A673 (cell line): Measurements from ENCODE around the gene SH3RF2. TPM values are rescaled to one million over a fixed set of nuclear protein-coding genes. Genes with fewer than 3 reads are reported as not detected.

Source experiments
- BruUV-seq: library from RNA; stranded (reverse); fragments of 400-500 nt; replicated peaks from 2 replicates; lab custom pipeline; 2021; lab: Mats Ljungman, UMichigan
- CTCF ChIA-PET: fragments of 300-600 bp; sonication (Branson Sonifier 250); formaldehyde crosslinking; loops from one replicate; lab custom pipeline; 2022; ENCODE audit warnings: antibody characterized with exemption; lab: Charles Lee
- POLR2A ChIA-PET: fragments of 300-600 bp; sonication (Branson Sonifier 250); formaldehyde crosslinking; loops from one replicate; lab custom pipeline; 2022; ENCODE audit warnings: antibody characterized with exemption; ENCODE audit not compliant: low non-redundant PET; lab: Charles Lee
- DNase-seq: peaks from one replicate; pipeline ENCODE4 v3.0.0-alpha.2; 2015; ENCODE audit warnings: low spot score
- H3K27ac ChIP-seq: fragments of 200-600 bp; sonication (generic); 2 replicates; pipeline ENCODE4 v1.5.1; 2016; ENCODE audit warnings: mixed run types, low read depth, mild to moderate bottlenecking, mixed read lengths, antibody characterized with exemption, low read length; ENCODE audit not compliant: poor library complexity, severe bottlenecking
- H3K27me3 ChIP-seq: fragments of 200-600 bp; sonication (generic); replicated peaks from 2 replicates; pipeline ENCODE4 v1.6.1; 2017; ENCODE audit warnings: mixed run types, low read depth, mild to moderate bottlenecking, mixed read lengths, antibody characterized with exemption, low read length; ENCODE audit not compliant: insufficient read depth, poor library complexity
- H3K36me3 ChIP-seq: fragments of 200-600 bp; sonication (generic); 2 replicates; pipeline ENCODE4 v1.6.1; 2016; ENCODE audit warnings: mixed run types, mild to moderate bottlenecking, mixed read lengths, antibody characterized with exemption, low read length; ENCODE audit not compliant: insufficient read depth, poor library complexity, severe bottlenecking
- H3K4me1 ChIP-seq: fragments of 200-600 bp; sonication (generic); 2 replicates; pipeline ENCODE4 v1.6.1; 2017; ENCODE audit warnings: mixed run types, mild to moderate bottlenecking, mixed read lengths, antibody characterized with exemption, low read length; ENCODE audit not compliant: insufficient read depth, poor library complexity, severe bottlenecking
- H3K4me3 ChIP-seq: fragments of 200-600 bp; sonication (generic); 2 replicates; pipeline ENCODE4 v1.5.1; 2016; ENCODE audit warnings: low read depth, mixed run types, mild to moderate bottlenecking, mixed read lengths, low read length; ENCODE audit not compliant: poor library complexity, severe bottlenecking
- H3K9me3 ChIP-seq: fragments of 200-600 bp; sonication (generic); 2 replicates; pipeline ENCODE4 v1.6.1; 2016; ENCODE audit warnings: mixed run types, low read depth, mild to moderate bottlenecking, mixed read lengths, antibody characterized with exemption, low read length; ENCODE audit not compliant: poor library complexity, severe bottlenecking
- CTCF ChIP-seq: fragments of 300-800, 200-600 bp; sonication (generic); conservative IDR thresholded peaks from 2 replicates; pipeline ENCODE4 v1.5.1; 2017; ENCODE audit warnings: low read depth, mild to moderate bottlenecking, antibody characterized with exemption, low read length, moderate library complexity, mixed read lengths
- EZH2 ChIP-seq: fragments of 200-600 bp; sonication (generic); IDR thresholded peaks from 2 replicates; pipeline ENCODE4 v1.6.1; 2017; ENCODE audit warnings: borderline replicate concordance, low read depth, mild to moderate bottlenecking, mixed read lengths, antibody characterized with exemption, low read length; ENCODE audit not compliant: poor library complexity, severe bottlenecking
- intact Hi-C: fragments of 100-400 bp; cut with micrococcal nuclease; formaldehyde crosslinking; loops from one replicate; pipeline ENCODE4 v1.10.0; 2022; ENCODE audit not compliant: unreplicated experiment
- total RNA-seq: library from RNA; stranded (reverse); gene quantifications from 2 replicates; pipeline ENCODE4 v1.2.3, GENCODE V29; 2021

SH3RF2 gene
- total RNA-seq, 1 experiment from 2014 or later: 21.1 TPM

- intact Hi-C loops: no loop called here
- no peak for TF ChIP-seq CTCF
- no peak for TF ChIP-seq EZH2
- no peaks in the 10 kb centered on the region for H3K9me3 ChIP-seq
- POLR2A ChIA-PET: no interaction called here
- no peaks in the 10 kb centered on the region for H3K4me1 ChIP-seq
- DNase-seq: no peak
- CTCF ChIA-PET: no interaction called here
- no peak overlapping the region for H3K27ac ChIP-seq
- H3K36me3 ChIP-seq: no peaks in the 10 kb centered on the region
- no TSS peak for BruUV-seq
- H3K27me3 ChIP-seq: no peaks in the 10 kb centered on the region
- H3K4me3 ChIP-seq: no peak overlapping the region
Measured at GRCh38 chr5:146068206-146068605, 131.8 kb downstream of the SH3RF2 start.

GRCh38 chr5:146068977-146069779 lies 132.8 kb downstream of the SH3RF2 start:
- Histone ChIP-seq H3K4me3 (no peak overlapping the region), H3K27ac (no peak overlapping the region), H3K9me3 (no peaks in the 10 kb centered on the region), H3K36me3 (no peaks in the 10 kb centered on the region), H3K27me3 (no peaks in the 10 kb centered on the region), H3K4me1 (no peaks in the 10 kb centered on the region)
- DNase-seq: no peak
- no TSS peak for BruUV-seq
- ChIA-PET POLR2A (no interaction called here), CTCF (no interaction called here)
- intact Hi-C loops: no loop called here
- TF ChIP-seq EZH2 (no peak), CTCF (no peak)

GRCh38 chr5:146069780-146070099 lies 133.4 kb downstream of the SH3RF2 start:
- POLR2A ChIA-PET: interaction anchor here (0.6 kb wide), 1 partner anchor 35 kb away, joined by 3 read pairs; the partner anchor contains the start of gene PLAC8L1
- intact Hi-C loops: loop anchor here (10.0 kb wide), 1 partner anchor 355 kb away; no protein-coding TSS in a partner anchor
- BruUV-seq: no TSS peak

More at GRCh38 chr5:146069780-146070099, 133.4 kb downstream of the SH3RF2 start:
- no peak for DNase-seq
- Histone ChIP-seq H3K27ac (no peak overlapping the region), H3K36me3 (no peaks in the 10 kb centered on the region), H3K27me3 (no peaks in the 10 kb centered on the region), H3K9me3 (no peaks in the 10 kb centered on the region), H3K4me1 (no peaks in the 10 kb centered on the region), H3K4me3 (no peak overlapping the region)
- no peak for TF ChIP-seq EZH2
- CTCF ChIA-PET: no interaction called here
